H1 (cell line): Measurements from ENCODE around the gene ARTN. TPM values are rescaled to one million over a fixed set of nuclear protein-coding genes. Genes with fewer than 3 reads are reported as not detected.

Experiments used
- CTCF ChIA-PET: fragments of 300-600 bp; sonication (Branson Sonifier 250); formaldehyde crosslinking; loops from one replicate; lab custom pipeline; 2021; ENCODE audit not compliant: partially characterized antibody; lab: Charles Lee
- POLR2A ChIA-PET: fragments of 300-600 bp; sonication (Branson Sonifier 250); formaldehyde crosslinking; loops from one replicate; lab custom pipeline; 2021; ENCODE audit warnings: inconsistent platforms; ENCODE audit not compliant: partially characterized antibody; lab: Charles Lee
- DNase-seq, 2 experiments: peaks; one replicate each; pipeline versions ENCODE4 v3.0.0 to v3.0.0-alpha.2; 2010 to 2022; ENCODE audit warnings: low spot score in 2 of 2, low read depth in 1 of 2, mixed read lengths in 1 of 2
- FAIRE-seq: peaks from 2 replicates; lab custom pipeline; 2011; peaks lifted over from hg19 to GRCh38; lab: Jason Lieb, UNC
- H2AFZ ChIP-seq: 2 replicates; pipeline ENCODE4 v1.8.1; 2012; ENCODE audit warnings: low read length, inconsistent platforms
- H2AK5ac ChIP-seq: 2 replicates; pipeline ENCODE4 v1.6.1; 2013; ENCODE audit warnings: low read depth, low read length
- H2BK120ac ChIP-seq: replicated peaks from 2 replicates; pipeline ENCODE3; 2013; ENCODE audit warnings: low read depth, low read length, inconsistent platforms
- H2BK12ac ChIP-seq: 2 replicates; pipeline ENCODE4 v1.6.1; 2013; ENCODE audit warnings: low read depth, low read length
- H2BK15ac ChIP-seq: 2 replicates; pipeline ENCODE4 v1.6.1; 2013; ENCODE audit warnings: low read length
- H2BK20ac ChIP-seq: 2 replicates; pipeline ENCODE4 v1.6.1; 2013; ENCODE audit warnings: low read length
- H2BK5ac ChIP-seq: 2 replicates; pipeline ENCODE4 v1.6.1; 2013; ENCODE audit warnings: low read depth, low read length
- H3K14ac ChIP-seq: 2 replicates; pipeline ENCODE4 v1.6.1; 2013; ENCODE audit warnings: inconsistent platforms; ENCODE audit not compliant: insufficient read length
- H3K18ac ChIP-seq: 2 replicates; pipeline ENCODE4 v1.6.1; 2013; ENCODE audit warnings: low read length; ENCODE audit errors: extremely low read depth
- H3K23ac ChIP-seq: 2 replicates; pipeline ENCODE4 v1.6.1; 2013; ENCODE audit warnings: inconsistent platforms; ENCODE audit not compliant: insufficient read length
- H3K23me2 ChIP-seq: 2 replicates; pipeline ENCODE4 v1.6.1; 2013; ENCODE audit warnings: low read depth, low read length
- H3K27ac ChIP-seq: 2 replicates; pipeline ENCODE4 v1.6.1; 2011; ENCODE audit warnings: low read depth, low read length, inconsistent platforms
- H3K27me3 ChIP-seq, 4 experiments: replicated peaks in 1 of 4; 1 replicate in 1 of 4; 2 replicates in 3 of 4; pipeline versions ENCODE4 v1.6.1 to v1.8.1; 2011 to 2013; ENCODE audit warnings: low read length in 3 of 4, mild to moderate bottlenecking in 3 of 4, inconsistent platforms in 2 of 4, mixed read lengths in 2 of 4, moderate library complexity in 1 of 4; ENCODE audit not compliant: control insufficient read depth in 3 of 4, insufficient read depth in 3 of 4; ENCODE audit errors: extremely low read depth in 1 of 4
- H3K36me3 ChIP-seq, 4 experiments: 2 replicates each; pipeline versions ENCODE4 v1.6.1 to v1.8.1; 2011 to 2013; ENCODE audit warnings: mild to moderate bottlenecking in 4 of 4, low read length in 3 of 4, moderate library complexity in 2 of 4, control low read depth in 1 of 4, inconsistent platforms in 1 of 4; ENCODE audit not compliant: insufficient read depth in 4 of 4, control insufficient read depth in 2 of 4
- H3K4ac ChIP-seq: replicated peaks from 2 replicates; pipeline ENCODE3; 2013; ENCODE audit warnings: low read length, low read depth, mixed read lengths, inconsistent platforms; ENCODE audit not compliant: insufficient read length
- H3K4me1 ChIP-seq, 4 experiments: replicated peaks in 1 of 4; 1 replicate in 1 of 4; 2 replicates in 3 of 4; pipeline versions ENCODE4 v1.6.1 to v1.8.1; 2011 to 2013; ENCODE audit warnings: low read length in 3 of 4, inconsistent platforms in 2 of 4, mixed read lengths in 1 of 4; ENCODE audit not compliant: insufficient read depth in 4 of 4, control insufficient read depth in 3 of 4
- H3K4me2 ChIP-seq, 2 experiments: 2 replicates each; pipeline versions ENCODE4 v1.6.1 to v1.8.1; 2011 to 2013; ENCODE audit warnings: low read depth in 2 of 2, low read length in 2 of 2, control low read depth in 1 of 2, inconsistent platforms in 1 of 2, mild to moderate bottlenecking in 1 of 2; ENCODE audit not compliant: insufficient read depth in 1 of 2
- H3K4me3 ChIP-seq, 4 experiments: fragments of 200-600, 300-600 bp in 1 of 4; sonication (generic), shearing (Covaris generic), sonication (Bioruptor Twin) in 1 of 4; 2 replicates each; pipeline versions ENCODE4 v1.5.1 to v1.8.1; 2011 to 2016; ENCODE audit warnings: low read length in 4 of 4, low read depth in 3 of 4, control low read depth in 2 of 4, inconsistent platforms in 2 of 4, mild to moderate bottlenecking in 2 of 4, mixed read lengths in 1 of 4, moderate library complexity in 1 of 4; ENCODE audit not compliant: insufficient read depth in 2 of 4; ENCODE audit errors: extremely low read depth in 1 of 4
- H3K56ac ChIP-seq: replicated peaks from 2 replicates; pipeline ENCODE3; 2013; ENCODE audit warnings: low read depth, mild to moderate bottlenecking, mixed read lengths, low read length, inconsistent platforms; ENCODE audit not compliant: insufficient read length
- H3K79me1 ChIP-seq: 2 replicates; pipeline ENCODE4 v1.6.1; 2013; ENCODE audit warnings: low read depth, low read length, control low read depth
- H3K79me2 ChIP-seq, 2 experiments: 2 replicates each; pipeline versions ENCODE4 v1.6.1 to v1.8.1; 2012 to 2013; ENCODE audit warnings: low read length in 2 of 2, mild to moderate bottlenecking in 2 of 2, inconsistent platforms in 1 of 2; ENCODE audit not compliant: insufficient read depth in 2 of 2, control insufficient read depth in 1 of 2
- H3K9ac ChIP-seq, 4 experiments: replicated peaks in 1 of 4; 1 replicate in 1 of 4; 2 replicates in 3 of 4; pipeline versions ENCODE4 v1.6.1 to v1.8.1; 2011 to 2013; ENCODE audit warnings: low read depth in 3 of 4, low read length in 3 of 4, control low read depth in 2 of 4, mild to moderate bottlenecking in 2 of 4, moderate library complexity in 2 of 4, inconsistent platforms in 1 of 4; ENCODE audit errors: extremely low read depth in 1 of 4
- H3K9me3 ChIP-seq, 2 experiments: 2 replicates each; pipeline versions ENCODE4 v1.6.1 to v1.8.1; 2012 to 2013; ENCODE audit warnings: mild to moderate bottlenecking in 2 of 2, moderate library complexity in 2 of 2, control low read depth in 1 of 2, inconsistent platforms in 1 of 2, low read depth in 1 of 2, low read length in 1 of 2, mixed read lengths in 1 of 2; ENCODE audit not compliant: insufficient read depth in 2 of 2
- H4K20me1 ChIP-seq, 2 experiments: replicated peaks in 1 of 2; 2 replicates each; pipeline versions ENCODE3 to v1.8.1; 2011 to 2013; ENCODE audit warnings: inconsistent platforms in 2 of 2, low read length in 2 of 2, mild to moderate bottlenecking in 1 of 2; ENCODE audit not compliant: insufficient read depth in 2 of 2, control insufficient read depth in 1 of 2
- H4K5ac ChIP-seq: 2 replicates; pipeline ENCODE4 v1.6.1; 2013; ENCODE audit warnings: low read length, low read depth, mixed read lengths, inconsistent platforms; ENCODE audit not compliant: insufficient read length
- H4K8ac ChIP-seq: 2 replicates; pipeline ENCODE4 v1.8.0; 2013; ENCODE audit warnings: mild to moderate bottlenecking, moderate library complexity, low read length, inconsistent platforms; ENCODE audit not compliant: insufficient read depth; ENCODE audit errors: extremely low read depth
- H4K91ac ChIP-seq: replicated peaks from 2 replicates; pipeline ENCODE3; 2013; ENCODE audit warnings: low read length, mixed read lengths, inconsistent platforms; ENCODE audit not compliant: insufficient read length
- CBX8 ChIP-seq: fragments of 300-800, 300-1000 bp; sonication (generic); IDR thresholded peaks from 2 replicates; pipeline ENCODE4 v1.7.1; 2016; ENCODE audit warnings: low read depth, low read length, borderline replicate concordance
- GTF2F1 ChIP-seq: IDR thresholded peaks from 2 replicates; pipeline ENCODE4 v1.6.1; 2012; ENCODE audit warnings: low read depth, low read length, improper control_type of control experiment, borderline replicate concordance
- SRF ChIP-seq: IDR thresholded peaks from 2 replicates; pipeline ENCODE4 v1.6.1; 2011; ENCODE audit warnings: mild to moderate bottlenecking, low read depth, low read length, moderate library complexity
- WGBS, 2 experiments: shearing (Covaris generic) in 1 of 2; methylation state at CpG; one replicate each; pipeline versions ENCODE4 v1.1.6 to v1.1.7; 2013 to 2015; ENCODE audit warnings: low lambda C conversion rate in 2 of 2, mixed read lengths in 2 of 2, inconsistent platforms in 1 of 2, low coverage in 1 of 2, missing lambda C conversion rate in 1 of 2; ENCODE audit not compliant: insufficient replicate concordance in 2 of 2, insufficient coverage in 1 of 2, insufficient read length in 1 of 2; ENCODE audit errors: extremely low coverage in 1 of 2, missing lambda C conversion rate in 1 of 2; 5-methylcytosine and 5-hydroxymethylcytosine counted together
- polyA plus RNA-seq, 7 experiments: library from polyadenylated mRNA; depleted of rRNA in 3 of 7; stranded (reverse) in 5 of 7; unstranded in 2 of 7; fragments of >200 nt in 5 of 7; fragments of 200-250 nt in 2 of 7; gene quantifications; 1 replicate in 5 of 7; 2 replicates in 1 of 7; 4 replicates in 1 of 7; pipeline versions ENCODE4 v1.2.1 to v1.2.3, GENCODE V29; 2011 to 2013; ENCODE audit warnings: missing spikeins in 2 of 7, mixed read lengths in 2 of 7
- total RNA-seq: library from RNA; stranded (reverse); fragmentation: NEBNext Ultra II Directional; extraction: Animal tissue kit (Norgen Biotek cat#: 25700); gene quantifications from 2 replicates; pipeline ENCODE4 v1.2.1, GENCODE V29; 2021

Gene ARTN
- total and polyA plus RNA-seq, 2 of the 8 experiments (the other 6 are each of a cell fraction or from before 2014, with no cell fraction given) = 13.5 to 22.7 TPM

- H3K4me2 ChIP-seq = peak overlapping the region in 1 of 2 experiments; percentile 6; a peak in 1 of 4 replicates
- H2BK20ac ChIP-seq = peak overlapping the region; percentile 53; the same call in 1 of the 2 replicates
- H2BK15ac ChIP-seq = no peak overlapping the region
- no peak overlapping the region for H3K4me3 ChIP-seq
- POLR2A ChIA-PET = interaction anchor here (0.6 to 3.3 kb wide), 11 partner anchors 11 to 147 kb away, joined by 3 to 15 read pairs (median 3); partner anchors contain the start of gene ARTN
- TF ChIP-seq SRF = no peak
- no peak for TF ChIP-seq GTF2F1
- no peak for TF ChIP-seq CBX8
- TF ChIP-seq, all 59 proteins: peak for 0
- Histone ChIP-seq H3K4me1 (peaks cover 3 to 21% (median 7%) of the 10 kb centered on the region in 4 experiments), H3K18ac (peak overlapping the region; percentile 86), H3K27me3 (no peaks in the 10 kb centered on the region), H3K9ac (no peak overlapping the region), H3K4ac (no peak overlapping the region), H2BK120ac (no peak overlapping the region), H4K91ac (peak overlapping the region; percentile 8), H4K8ac (no peak overlapping the region), H2BK5ac (peak overlapping the region; percentile 73; the same call in 1 of the 2 replicates), H3K14ac (no peak overlapping the region), H3K56ac (no peak overlapping the region), H4K5ac (no peak overlapping the region), H2BK12ac (peak overlapping the region; percentile 64), H3K36me3 (no peaks in the 10 kb centered on the region), H2AK5ac (no peak overlapping the region), H4K20me1 (no peaks in the 10 kb centered on the region), H3K23ac (no peak overlapping the region), H3K79me2 (no peaks in the 10 kb centered on the region), H3K79me1 (no peaks in the 10 kb centered on the region), H2AFZ (no peak overlapping the region), H3K23me2 (no peaks in the 10 kb centered on the region), H3K9me3 (no peaks in the 10 kb centered on the region), H3K27ac (no peak overlapping the region)
- DNase-seq = no peak
- CTCF ChIA-PET = interaction anchor here (0.6 to 11.2 kb wide), 11 partner anchors 11 to 149 kb away, joined by 3 to 126 read pairs (median 5); partner anchors contain the start of gene ARTN
- no peak for FAIRE-seq
- 86% methylated on average over 7 of the region's 7 CpGs; no CpG with 5 or more reads in 1 of the 2 experiments for WGBS, 2 experiments
Measured at GRCh38 chr1:43913051-43913501, 20.5 kb upstream of the ARTN start.
